ENCODE measurements around the gene FAM163B. TPM values are rescaled to one million over a fixed set of nuclear protein-coding genes. Genes with fewer than 3 reads are reported as not detected.
A peak's percentile ranks its signal among the peaks of the same experiment; 100 is the strongest.

Gene FAM163B
- total and polyA plus RNA-seq, 9 of the 15 experiments (the other 6 are each of a cell fraction or from before 2014, with no cell fraction given), result not detected

GRCh38 chr9:133533857-133534256, 75.3 kb downstream of the FAM163B start (continued):
- TF ChIP-seq ZSCAN29 (IDR thresholded peaks at IDR 0.05) (no peak), MTA2 (IDR thresholded peaks at IDR 0.05; ENCODE audit: low read depth) (no peak), BRF1 (IDR thresholded peaks at IDR 0.05; ENCODE audit: borderline replicate concordance, extremely low read depth, insufficient read length) (no peak)

- in situ Hi-C loops (cut with MboI) (no loop called here), intact Hi-C loops (cut with micrococcal nuclease) (loop anchor here (1.0 kb wide), 2 partner anchors 182 to 193 kb away; no protein-coding TSS in a partner anchor)
- H3K27ac ChIP-seq (ENCODE audit: extremely low read depth, low read depth, low read length), result no peak overlapping the region
- peak; percentile 90 for FAIRE-seq
- H3K4me1 ChIP-seq (replicated peaks in 1 of 2; ENCODE audit: control insufficient read depth in 2 of 2, insufficient read depth in 2 of 2, low read length in 2 of 2), result peaks cover 0 to 26% of the 10 kb centered on the region in 2 experiments; a peak in 2 of 5 replicates
- CTCF ChIA-PET (ENCODE audit: low intra/inter-chr PET ratio), result interaction anchor here (0.9 to 1.6 kb wide), 2 partner anchors 193 to 195 kb away, joined by 3 to 8 read pairs; no protein-coding TSS in a partner anchor
- BruUV-seq (replicated peaks), result no TSS peak
- H3K9me1 ChIP-seq (ENCODE audit: control insufficient read depth, insufficient read depth, low read length), result no peaks in the 10 kb centered on the region
- peaks cover 35% of the 10 kb centered on the region for H4K20me1 ChIP-seq (replicated peaks; ENCODE audit: control insufficient read depth, insufficient read depth, low read length)
- no peaks in the 10 kb centered on the region for H3K9me3 ChIP-seq (replicated peaks; ENCODE audit: control insufficient read depth, insufficient read depth, low read depth, low read length)
- no peak overlapping the region for H3K4me3 ChIP-seq
- ATAC-seq, result peak; percentile 91
- POLR2A ChIA-PET, result interaction anchor here (1.0 kb wide), 1 partner anchor 13 kb away, joined by 3 read pairs; no protein-coding TSS in a partner anchor
- WGBS (ENCODE audit: insufficient coverage, low coverage, missing lambda C conversion rate), result under 1% methylated on average over 17 of the region's 20 CpGs
- peaks cover 47 to 93% of the 10 kb centered on the region in 2 experiments; a peak in 4 of 5 replicates for H3K27me3 ChIP-seq (ENCODE audit: control insufficient read depth in 2 of 2, insufficient read depth in 2 of 2, low read length in 2 of 2)
- no peak overlapping the region for H3K4me2 ChIP-seq (ENCODE audit: insufficient read depth, low read length)
- no peaks in the 10 kb centered on the region for H3K79me2 ChIP-seq (ENCODE audit: control insufficient read depth, insufficient read depth, low read length)
- H3K36me3 ChIP-seq (ENCODE audit: control insufficient read depth, insufficient read depth, low read length), result no peaks in the 10 kb centered on the region
- no peak overlapping the region; a peak in 1 of 4 replicates for H3K9ac ChIP-seq (ENCODE audit: insufficient read depth in 1 of 2, low read depth in 2 of 2, low read length in 2 of 2)
- H2AFZ ChIP-seq (ENCODE audit: low read depth, low read length), result no peak overlapping the region
- DNase-seq (ENCODE audit: extremely low read depth in 1 of 4, low spot score in 3 of 4), result peak; percentile 78 to 83 (median 80)
- no peak for TF ChIP-seq RFX5 (IDR thresholded peaks at IDR 0.05; ENCODE audit: low read depth, low read length)
- peak in 2 of 3 experiments; percentile 44 to 67 for TF ChIP-seq YY1 (IDR thresholded peaks at IDR 0.05; ENCODE audit: borderline replicate concordance in 1 of 3, control insufficient read depth in 1 of 3, extremely low read depth in 1 of 3, insufficient read depth in 3 of 3, insufficient read length in 1 of 3, insufficient replicate concordance in 2 of 3, low read depth in 1 of 3, low read length in 2 of 3)
- no peak; the same call in 1 of the 2 replicates for TF ChIP-seq ESRRA (IDR thresholded peaks at IDR 0.05; ENCODE audit: borderline replicate concordance, low read depth)
- no peak for TF ChIP-seq ZFX (CRISPR knock-in tag; IDR thresholded peaks at IDR 0.05)
- TF ChIP-seq, protein P1, sequence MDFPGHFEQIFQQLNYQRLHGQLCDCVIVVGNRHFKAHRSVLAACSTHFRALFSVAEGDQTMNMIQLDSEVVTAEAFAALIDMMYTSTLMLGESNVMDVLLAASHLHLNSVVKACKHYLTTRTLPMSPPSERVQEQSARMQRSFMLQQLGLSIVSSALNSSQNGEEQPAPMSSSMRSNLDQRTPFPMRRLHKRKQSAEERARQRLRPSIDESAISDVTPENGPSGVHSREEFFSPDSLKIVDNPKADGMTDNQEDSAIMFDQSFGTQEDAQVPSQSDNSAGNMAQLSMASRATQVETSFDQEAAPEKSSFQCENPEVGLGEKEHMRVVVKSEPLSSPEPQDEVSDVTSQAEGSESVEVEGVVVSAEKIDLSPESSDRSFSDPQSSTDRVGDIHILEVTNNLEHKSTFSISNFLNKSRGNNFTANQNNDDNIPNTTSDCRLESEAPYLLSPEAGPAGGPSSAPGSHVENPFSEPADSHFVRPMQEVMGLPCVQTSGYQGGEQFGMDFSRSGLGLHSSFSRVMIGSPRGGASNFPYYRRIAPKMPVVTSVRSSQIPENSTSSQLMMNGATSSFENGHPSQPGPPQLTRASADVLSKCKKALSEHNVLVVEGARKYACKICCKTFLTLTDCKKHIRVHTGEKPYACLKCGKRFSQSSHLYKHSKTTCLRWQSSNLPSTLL (IDR thresholded peaks at IDR 0.05), result no peak
- no peak for TF ChIP-seq PTTG1 (tag; IDR thresholded peaks at IDR 0.05; ENCODE audit: low read depth)
- 0 out of 4 replicates have a peak, but pooled peaks of 1 of the 2 experiments have one; percentile 29 for TF ChIP-seq RCOR1 (IDR thresholded peaks at IDR 0.05; ENCODE audit: borderline replicate concordance in 1 of 2, low read depth in 2 of 2, low read length in 2 of 2)
- TF ChIP-seq RHOXF2B (CRISPR knock-in tag; conservative IDR thresholded peaks at IDR 0.05), result no peak
- peak; percentile 85 for TF ChIP-seq STAG1 (CRISPR knock-in tag; IDR thresholded peaks at IDR 0.05; ENCODE audit: borderline replicate concordance)
- TF ChIP-seq NR2F6 (CRISPR knock-in tag; IDR thresholded peaks at IDR 0.05), result no peak
- TF ChIP-seq CBFB (CRISPR knock-in tag; IDR thresholded peaks at IDR 0.05), result peak; percentile 73
These were observed 76.1 kb downstream of the FAM163B start for GRCh38 chr9:133532937-133533668.

Measured in K562 (cell line).